Spleen (tissue), 7 donors: Measurements from ENCODE around the gene ST7.

Experiments used
- CTCF ChIP-seq, 11 experiments: fragments of 200-600 bp in 7 of 11; fragments of 450-650 bp in 4 of 11; sonication (generic) in 4 of 11; IDR thresholded peaks in 8 of 11; conservative IDR thresholded peaks in 3 of 11; 1 replicate in 7 of 11; 2 replicates in 4 of 11; pipeline versions ENCODE4 v1.4.0 to v1.8.0; 2016 to 2021; ENCODE audit warnings: antibody characterized with exemption in 11 of 11, inconsistent platforms in 4 of 11, mild to moderate bottlenecking in 1 of 11
- POLR2A ChIP-seq, 3 donors: fragments of 450-650 bp; IDR thresholded peaks; one replicate each; pipeline ENCODE4 v1.5.1; 2017; ENCODE audit warnings: antibody characterized with exemption in 3 of 3, mild to moderate bottlenecking in 1 of 3
- POLR2AphosphoS5 ChIP-seq, 3 donors: sonication (generic); formaldehyde crosslinking; IDR thresholded peaks; one replicate each; pipeline ENCODE4 v1.5.1; 2017; ENCODE audit warnings: antibody characterized with exemption in 3 of 3
- donor health status: DM: no; HTN: no; CAD: no; lungs with moderate emphysema.
- donor health status: DM: no; HTN: no; CAD: no.
- donor health status: DM: no; HTN: no; CAD: no.

GRCh38 chr7:117021366-117021765 is 68.1 kb downstream of the ST7 start:
- TF ChIP-seq POLR2A (IDR thresholded peaks at IDR 0.05) (no peak), CTCF (IDR thresholded peaks at IDR 0.05 in 8 of 11, conservative IDR thresholded peaks at IDR 0.05 in 3 of 11) (no peak), POLR2AphosphoS5 (IDR thresholded peaks at IDR 0.05) (no peak)
